Ovary (tissue), 3 donors: Measurements from ENCODE around the gene SIGLEC5.

ENCODE experiments used
- EP300 ChIP-seq: sonication (generic); formaldehyde crosslinking; IDR thresholded peaks from one replicate; pipeline ENCODE4 v1.6.1; 2017; ENCODE audit warnings: antibody characterized with exemption
- TF ChIP-seq, protein P1 (sequence below), 3 donors: fragments of 450-650 bp in 2 of 3; fragments of 200-600 bp in 1 of 3; IDR thresholded peaks; one replicate each; pipeline versions ENCODE4 v1.5.1 to v1.8.0; 2016 to 2022; ENCODE audit warnings: antibody characterized with exemption in 3 of 3, mild to moderate bottlenecking in 1 of 3
- donor health status: DM: no; HTN: no; CAD: no.

DNA sequence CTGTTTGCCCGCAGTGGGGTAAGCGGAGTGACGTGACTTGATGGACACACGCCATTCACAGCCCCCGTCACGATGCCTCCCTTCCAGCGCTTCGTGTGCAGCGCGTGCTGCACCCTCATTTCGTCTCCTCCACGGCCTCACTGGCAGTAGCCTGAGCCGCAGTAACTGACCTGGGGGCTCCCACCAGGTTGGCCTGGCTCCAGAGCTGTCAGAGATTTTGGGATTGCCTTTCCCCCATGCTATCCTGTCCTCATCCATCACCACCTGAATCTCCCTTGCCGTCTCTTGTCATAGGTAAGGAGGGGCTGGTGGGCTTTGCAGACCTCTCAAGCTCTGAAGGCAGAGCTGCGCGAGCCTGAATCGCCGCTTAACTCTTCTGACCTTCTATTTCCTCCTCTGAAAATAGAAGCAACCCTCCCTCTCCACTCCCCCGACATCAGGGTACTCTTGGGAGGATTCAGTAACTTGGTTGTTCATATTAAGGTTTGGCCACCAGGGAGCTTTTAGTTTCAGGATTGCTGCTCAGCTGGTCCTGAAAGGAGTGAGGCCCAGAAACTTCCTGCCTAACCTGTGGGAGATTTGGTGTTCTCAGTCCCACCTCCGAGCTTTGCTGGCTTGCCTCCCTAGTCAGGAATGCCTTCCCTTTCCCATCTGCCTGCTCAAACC is 27.9 kb downstream of the SIGLEC5 start:
- TF ChIP-seq, protein P1, sequence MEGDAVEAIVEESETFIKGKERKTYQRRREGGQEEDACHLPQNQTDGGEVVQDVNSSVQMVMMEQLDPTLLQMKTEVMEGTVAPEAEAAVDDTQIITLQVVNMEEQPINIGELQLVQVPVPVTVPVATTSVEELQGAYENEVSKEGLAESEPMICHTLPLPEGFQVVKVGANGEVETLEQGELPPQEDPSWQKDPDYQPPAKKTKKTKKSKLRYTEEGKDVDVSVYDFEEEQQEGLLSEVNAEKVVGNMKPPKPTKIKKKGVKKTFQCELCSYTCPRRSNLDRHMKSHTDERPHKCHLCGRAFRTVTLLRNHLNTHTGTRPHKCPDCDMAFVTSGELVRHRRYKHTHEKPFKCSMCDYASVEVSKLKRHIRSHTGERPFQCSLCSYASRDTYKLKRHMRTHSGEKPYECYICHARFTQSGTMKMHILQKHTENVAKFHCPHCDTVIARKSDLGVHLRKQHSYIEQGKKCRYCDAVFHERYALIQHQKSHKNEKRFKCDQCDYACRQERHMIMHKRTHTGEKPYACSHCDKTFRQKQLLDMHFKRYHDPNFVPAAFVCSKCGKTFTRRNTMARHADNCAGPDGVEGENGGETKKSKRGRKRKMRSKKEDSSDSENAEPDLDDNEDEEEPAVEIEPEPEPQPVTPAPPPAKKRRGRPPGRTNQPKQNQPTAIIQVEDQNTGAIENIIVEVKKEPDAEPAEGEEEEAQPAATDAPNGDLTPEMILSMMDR (IDR thresholded peaks at IDR 0.05): no peak
- TF ChIP-seq EP300: no peak
